Thyroid gland (tissue), 4 donors: ENCODE data around the gene LNPEP. TPM values are rescaled to one million over a fixed set of nuclear protein-coding genes. Genes with fewer than 3 reads are reported as not detected.
A peak's percentile ranks its signal among the peaks of the same experiment; 100 is the strongest.

Experiments used
- DNase-seq, 2 donors: peaks; one replicate each; pipeline ENCODE4 v3.0.0-alpha.2; 2019
- H3K27ac ChIP-seq, 3 donors: fragments of 200-600 bp; sonication (generic); 1 replicate in 2 of 3; 2 replicates in 1 of 3; pipeline ENCODE4 v1.5.1; 2016 to 2019; ENCODE audit warnings: mild to moderate bottlenecking in 1 of 3, moderate library complexity in 1 of 3
- H3K27me3 ChIP-seq: fragments of 200-600 bp; sonication (generic); one replicate; pipeline ENCODE4 v1.5.1; 2019
- H3K36me3 ChIP-seq, 2 donors: fragments of 200-600 bp; sonication (generic); one replicate each; pipeline ENCODE4 v1.5.1; 2016 to 2019
- H3K4me1 ChIP-seq, 2 donors: fragments of 200-600 bp; sonication (generic); one replicate each; pipeline ENCODE4 v1.5.1; 2017 to 2019
- H3K4me3 ChIP-seq, 3 donors: fragments of 200-600 bp; sonication (generic); replicated peaks in 1 of 3; 1 replicate in 2 of 3; 2 replicates in 1 of 3; pipeline ENCODE4 v1.5.1; 2016; ENCODE audit warnings: mild to moderate bottlenecking in 1 of 3
- H3K9me3 ChIP-seq: fragments of 200-600 bp; sonication (generic); one replicate; pipeline ENCODE4 v1.5.1; 2017
- CTCF ChIP-seq, 6 experiments: fragments of 200-600 bp in 3 of 6; fragments of 450-650 bp in 3 of 6; sonication (generic) in 3 of 6; IDR thresholded peaks; one replicate each; pipeline ENCODE4 v1.5.1; 2016 to 2019; ENCODE audit warnings: antibody characterized with exemption in 6 of 6, mild to moderate bottlenecking in 2 of 6, inconsistent platforms in 1 of 6, moderate library complexity in 1 of 6
- POLR2A ChIP-seq, 2 donors: fragments of 450-650 bp; IDR thresholded peaks; one replicate each; pipeline ENCODE4 v1.6.1; 2017; ENCODE audit warnings: antibody characterized with exemption in 2 of 2, mild to moderate bottlenecking in 2 of 2, moderate library complexity in 1 of 2
- WGBS, 2 donors: methylation state at CpG; one replicate each; pipeline ENCODE4 v1.1.5; 2017; 5-methylcytosine and 5-hydroxymethylcytosine counted together
- intact Hi-C: fragments of 100-400 bp; cut with DNase I; formaldehyde crosslinking; loops from one replicate; pipeline ENCODE4 v1.15.1; 2023
- total RNA-seq, 4 donors: library from RNA; depleted of rRNA; stranded (reverse); fragments of >200 nt; gene quantifications; one replicate each; pipeline ENCODE4 v1.2.3, GENCODE V29; 2016

The LNPEP gene
- total RNA-seq, 4 donors from 2014 or later = 35.0 to 59.9 (median 45.2) TPM

GRCh38 chr5:96958977-96959376, 23.1 kb downstream of the LNPEP start:
- Histone ChIP-seq H3K27me3 (no peaks in the 10 kb centered on the region), H3K9me3 (no peaks in the 10 kb centered on the region), H3K4me1 (peaks cover 4 to 12% of the 10 kb centered on the region in 2 donors), H3K36me3 (no peaks in the 10 kb centered on the region), H3K27ac (no peak overlapping the region), H3K4me3 (no peak overlapping the region)
- WGBS, 2 donors = 92 to 96% methylated on average over 5 of the region's 5 CpGs
- DNase-seq = no peak
- TF ChIP-seq POLR2A (IDR thresholded peaks at IDR 0.05) (no peak), CTCF (IDR thresholded peaks at IDR 0.05) (no peak)
- intact Hi-C loops = no loop called here

GRCh38 chr5:96961053-96961452, 25.2 kb downstream of the LNPEP start:
- Histone ChIP-seq H3K36me3 (no peaks in the 10 kb centered on the region), H3K4me1 (peaks cover 4 to 12% of the 10 kb centered on the region in 2 donors), H3K4me3 (no peak overlapping the region), H3K9me3 (no peaks in the 10 kb centered on the region), H3K27ac (no peak overlapping the region), H3K27me3 (no peaks in the 10 kb centered on the region)
- no peak for DNase-seq
- WGBS, 2 donors = 78 to 79% methylated on average over 1 of the region's 1 CpG
- intact Hi-C loops = no loop called here
- no peak for TF ChIP-seq CTCF (IDR thresholded peaks at IDR 0.05)
- no peak for TF ChIP-seq POLR2A (IDR thresholded peaks at IDR 0.05)

- peak overlapping the region in 1 of 3 donors; percentile 24 for H3K27ac ChIP-seq
Observed at GRCh38 chr5:96962540-96962991, 26.7 kb downstream of the LNPEP start.

GRCh38 chr5:96963267-96963666, 27.4 kb downstream of the LNPEP start:
- TF ChIP-seq CTCF (IDR thresholded peaks at IDR 0.05) = no peak
- TF ChIP-seq POLR2A (IDR thresholded peaks at IDR 0.05) = no peak
- DNase-seq = peak; percentile 7 to 18

More at GRCh38 chr5:96962540-96962991, 26.7 kb downstream of the LNPEP start:
- Histone ChIP-seq H3K4me1 (peaks cover 4 to 12% of the 10 kb centered on the region in 2 donors), H3K9me3 (no peaks in the 10 kb centered on the region), H3K4me3 (no peak overlapping the region), H3K27me3 (no peaks in the 10 kb centered on the region), H3K36me3 (no peaks in the 10 kb centered on the region)
- intact Hi-C loops = no loop called here
- 84 to 89% methylated on average over 4 of the region's 4 CpGs for WGBS, 2 donors
- no peak for DNase-seq
- no peak for TF ChIP-seq POLR2A (IDR thresholded peaks at IDR 0.05)
- TF ChIP-seq CTCF (IDR thresholded peaks at IDR 0.05) = no peak

GRCh38 chr5:96966801-96967200, 30.9 kb downstream of the LNPEP start:
- TF ChIP-seq CTCF (IDR thresholded peaks at IDR 0.05) = no peak
- TF ChIP-seq POLR2A (IDR thresholded peaks at IDR 0.05) = no peak
- DNase-seq = no peak
- H3K4me3 ChIP-seq = no peak overlapping the region
- H3K27ac ChIP-seq = no peak overlapping the region
- H3K9me3 ChIP-seq = no peaks in the 10 kb centered on the region
- no peaks in the 10 kb centered on the region for H3K36me3 ChIP-seq
- intact Hi-C loops = no loop called here
- 96 to 98% methylated on average over 4 of the region's 4 CpGs for WGBS, 2 donors
- peaks cover 22 to 32% of the 10 kb centered on the region in 2 donors for H3K4me1 ChIP-seq
- no peaks in the 10 kb centered on the region for H3K27me3 ChIP-seq

More at GRCh38 chr5:96963267-96963666, 27.4 kb downstream of the LNPEP start:
- no peaks in the 10 kb centered on the region for H3K36me3 ChIP-seq
- no peaks in the 10 kb centered on the region for H3K27me3 ChIP-seq
- H3K27ac ChIP-seq = peak overlapping the region in 1 of 3 donors; percentile 24
- H3K4me3 ChIP-seq = no peak overlapping the region
- H3K9me3 ChIP-seq = no peaks in the 10 kb centered on the region
- H3K4me1 ChIP-seq = peaks cover 10 to 17% of the 10 kb centered on the region in 2 donors
- 54 to 58% methylated on average over 3 of the region's 3 CpGs for WGBS, 2 donors
- intact Hi-C loops = no loop called here
